ENCODE measurements around the gene NRAP. TPM values are rescaled to one million over a fixed set of nuclear protein-coding genes. Genes with fewer than 3 reads are reported as not detected.

NRAP gene
- total RNA-seq, 1 donor = not detected

GRCh38 chr10:113557424-113557862 is 106.4 kb downstream of the NRAP start:
- H3K9me3 ChIP-seq (ENCODE audit: low read depth, low read length) = no peaks in the 10 kb centered on the region
- no peak overlapping the region for H3K4me3 ChIP-seq (ENCODE audit: low read length)
- H3K27me3 ChIP-seq (ENCODE audit: insufficient read depth, low read length) = peaks cover 2% of the 10 kb centered on the region
- no peaks in the 10 kb centered on the region for H3K4me1 ChIP-seq (ENCODE audit: insufficient read depth, low read length)

- no peaks in the 10 kb centered on the region for H3K4me1 ChIP-seq (ENCODE audit: insufficient read depth, low read length)
- no peak overlapping the region for H3K4me3 ChIP-seq (ENCODE audit: low read length)
- H3K9me3 ChIP-seq (ENCODE audit: low read depth, low read length) = no peaks in the 10 kb centered on the region
- peaks cover 2% of the 10 kb centered on the region for H3K27me3 ChIP-seq (ENCODE audit: insufficient read depth, low read length)
Measured at GRCh38 chr10:113555751-113556150, 108.1 kb downstream of the NRAP start.

GRCh38 chr10:113555245-113555644 is 108.6 kb downstream of the NRAP start:
- H3K27me3 ChIP-seq (ENCODE audit: insufficient read depth, low read length) = peaks cover 2% of the 10 kb centered on the region
- no peaks in the 10 kb centered on the region for H3K9me3 ChIP-seq (ENCODE audit: low read depth, low read length)
- H3K4me3 ChIP-seq (ENCODE audit: low read length) = no peak overlapping the region
- no peaks in the 10 kb centered on the region for H3K4me1 ChIP-seq (ENCODE audit: insufficient read depth, low read length)

GRCh38 chr10:113554214-113554613 is 109.6 kb downstream of the NRAP start:
- Histone ChIP-seq H3K4me3 (ENCODE audit: low read length) (no peak overlapping the region), H3K4me1 (ENCODE audit: insufficient read depth, low read length) (no peaks in the 10 kb centered on the region), H3K27me3 (ENCODE audit: insufficient read depth, low read length) (peaks cover 2% of the 10 kb centered on the region), H3K9me3 (ENCODE audit: low read depth, low read length) (no peaks in the 10 kb centered on the region)

- H3K4me3 ChIP-seq (ENCODE audit: low read length) = no peak overlapping the region
- no peaks in the 10 kb centered on the region for H3K4me1 ChIP-seq (ENCODE audit: insufficient read depth, low read length)
- peaks cover 2% of the 10 kb centered on the region for H3K27me3 ChIP-seq (ENCODE audit: insufficient read depth, low read length)
- no peaks in the 10 kb centered on the region for H3K9me3 ChIP-seq (ENCODE audit: low read depth, low read length)
Measured at GRCh38 chr10:113553149-113553548, 110.7 kb downstream of the NRAP start.

- Histone ChIP-seq H3K9me3 (ENCODE audit: low read depth, low read length) (no peaks in the 10 kb centered on the region), H3K27me3 (ENCODE audit: insufficient read depth, low read length) (peaks cover 2% of the 10 kb centered on the region), H3K4me1 (ENCODE audit: insufficient read depth, low read length) (no peaks in the 10 kb centered on the region), H3K4me3 (ENCODE audit: low read length) (no peak within 1 kb of the TSS)
Measured at GRCh38 chr10:113552701-113553100, 111.1 kb downstream of the NRAP start, which contains the start of gene HABP2. HABP2 (plus strand) TSS chr10:113553053; CDS start chr10:113553122, 69 bp downstream.

GRCh38 chr10:113552014-113552413 is 111.8 kb downstream of the NRAP start:
- H3K9me3 ChIP-seq (ENCODE audit: low read depth, low read length) = no peaks in the 10 kb centered on the region
- no peaks in the 10 kb centered on the region for H3K27me3 ChIP-seq (ENCODE audit: insufficient read depth, low read length)
- no peak overlapping the region for H3K4me3 ChIP-seq (ENCODE audit: low read length)
- no peaks in the 10 kb centered on the region for H3K4me1 ChIP-seq (ENCODE audit: insufficient read depth, low read length)

- H3K4me3 ChIP-seq (ENCODE audit: low read length) = no peak overlapping the region
- no peaks in the 10 kb centered on the region for H3K4me1 ChIP-seq (ENCODE audit: insufficient read depth, low read length)
- no peaks in the 10 kb centered on the region for H3K9me3 ChIP-seq (ENCODE audit: low read depth, low read length)
- no peaks in the 10 kb centered on the region for H3K27me3 ChIP-seq (ENCODE audit: insufficient read depth, low read length)
Measured at GRCh38 chr10:113550365-113550764, 113.5 kb downstream of the NRAP start.

- Histone ChIP-seq H3K4me1 (ENCODE audit: insufficient read depth, low read length) (no peaks in the 10 kb centered on the region), H3K9me3 (ENCODE audit: low read depth, low read length) (no peaks in the 10 kb centered on the region), H3K4me3 (ENCODE audit: low read length) (no peak overlapping the region), H3K27me3 (ENCODE audit: insufficient read depth, low read length) (no peaks in the 10 kb centered on the region)
Measured at GRCh38 chr10:113549856-113550255, 114.0 kb downstream of the NRAP start.

GRCh38 chr10:113547426-113547825 is 116.4 kb downstream of the NRAP start:
- H3K27me3 ChIP-seq (ENCODE audit: insufficient read depth, low read length) = no peaks in the 10 kb centered on the region
- H3K4me1 ChIP-seq (ENCODE audit: insufficient read depth, low read length) = no peaks in the 10 kb centered on the region
- H3K4me3 ChIP-seq (ENCODE audit: low read length) = no peak overlapping the region
- no peaks in the 10 kb centered on the region for H3K9me3 ChIP-seq (ENCODE audit: low read depth, low read length)

GRCh38 chr10:113544392-113544791 is 119.4 kb downstream of the NRAP start:
- Histone ChIP-seq H3K27me3 (ENCODE audit: insufficient read depth, low read length) (no peaks in the 10 kb centered on the region), H3K9me3 (ENCODE audit: low read depth, low read length) (no peaks in the 10 kb centered on the region), H3K4me1 (ENCODE audit: insufficient read depth, low read length) (no peaks in the 10 kb centered on the region), H3K4me3 (ENCODE audit: low read length) (no peak overlapping the region)

GRCh38 chr10:113543107-113543955 is 120.5 kb downstream of the NRAP start:
- Histone ChIP-seq H3K27me3 (ENCODE audit: insufficient read depth, low read length) (no peaks in the 10 kb centered on the region), H3K9me3 (ENCODE audit: low read depth, low read length) (no peaks in the 10 kb centered on the region), H3K4me1 (ENCODE audit: insufficient read depth, low read length) (no peaks in the 10 kb centered on the region), H3K4me3 (ENCODE audit: low read length) (no peak overlapping the region)

GRCh38 chr10:113541549-113541927 is 122.3 kb downstream of the NRAP start:
- no peak overlapping the region for H3K4me3 ChIP-seq (ENCODE audit: low read length)
- no peaks in the 10 kb centered on the region for H3K27me3 ChIP-seq (ENCODE audit: insufficient read depth, low read length)
- H3K4me1 ChIP-seq (ENCODE audit: insufficient read depth, low read length) = no peaks in the 10 kb centered on the region
- no peaks in the 10 kb centered on the region for H3K9me3 ChIP-seq (ENCODE audit: low read depth, low read length)

- Histone ChIP-seq H3K4me1 (ENCODE audit: insufficient read depth, low read length) (no peaks in the 10 kb centered on the region), H3K9me3 (ENCODE audit: low read depth, low read length) (no peaks in the 10 kb centered on the region), H3K27me3 (ENCODE audit: insufficient read depth, low read length) (no peaks in the 10 kb centered on the region), H3K4me3 (ENCODE audit: low read length) (no peak overlapping the region)
Measured at GRCh38 chr10:113540845-113541548, 122.8 kb downstream of the NRAP start.

- H3K4me3 ChIP-seq (ENCODE audit: low read length) = no peak overlapping the region
- no peaks in the 10 kb centered on the region for H3K4me1 ChIP-seq (ENCODE audit: insufficient read depth, low read length)
- no peaks in the 10 kb centered on the region for H3K9me3 ChIP-seq (ENCODE audit: low read depth, low read length)
- no peaks in the 10 kb centered on the region for H3K27me3 ChIP-seq (ENCODE audit: insufficient read depth, low read length)
Measured at GRCh38 chr10:113539789-113540188, 124.1 kb downstream of the NRAP start.
